Measurements from ENCODE around the gene ST6GALNAC6.

ST6GALNAC6 gene

GRCh38 chr9:127852829-127853228 lies 46.6 kb downstream of the ST6GALNAC6 start:
- H3K79me2 ChIP-seq (ENCODE audit: insufficient read depth, low read length), result no peaks in the 10 kb centered on the region
- H3K27me3 ChIP-seq (ENCODE audit: insufficient read depth, low read length, poor library complexity, severe bottlenecking), result no peaks in the 10 kb centered on the region
- H3K4me1 ChIP-seq (ENCODE audit: insufficient read depth, low read length, poor library complexity, severe bottlenecking), result peaks cover 24% of the 10 kb centered on the region
- no peak overlapping the region for H3K4me3 ChIP-seq (ENCODE audit: low read length, poor library complexity, severe bottlenecking)
- H4K20me1 ChIP-seq (ENCODE audit: insufficient read depth, low read length, poor library complexity, severe bottlenecking), result no peaks in the 10 kb centered on the region
- no peak for TF ChIP-seq EZH2phosphoT487 (IDR thresholded peaks at IDR 0.05; ENCODE audit: borderline replicate concordance)
- TF ChIP-seq, protein P1, sequence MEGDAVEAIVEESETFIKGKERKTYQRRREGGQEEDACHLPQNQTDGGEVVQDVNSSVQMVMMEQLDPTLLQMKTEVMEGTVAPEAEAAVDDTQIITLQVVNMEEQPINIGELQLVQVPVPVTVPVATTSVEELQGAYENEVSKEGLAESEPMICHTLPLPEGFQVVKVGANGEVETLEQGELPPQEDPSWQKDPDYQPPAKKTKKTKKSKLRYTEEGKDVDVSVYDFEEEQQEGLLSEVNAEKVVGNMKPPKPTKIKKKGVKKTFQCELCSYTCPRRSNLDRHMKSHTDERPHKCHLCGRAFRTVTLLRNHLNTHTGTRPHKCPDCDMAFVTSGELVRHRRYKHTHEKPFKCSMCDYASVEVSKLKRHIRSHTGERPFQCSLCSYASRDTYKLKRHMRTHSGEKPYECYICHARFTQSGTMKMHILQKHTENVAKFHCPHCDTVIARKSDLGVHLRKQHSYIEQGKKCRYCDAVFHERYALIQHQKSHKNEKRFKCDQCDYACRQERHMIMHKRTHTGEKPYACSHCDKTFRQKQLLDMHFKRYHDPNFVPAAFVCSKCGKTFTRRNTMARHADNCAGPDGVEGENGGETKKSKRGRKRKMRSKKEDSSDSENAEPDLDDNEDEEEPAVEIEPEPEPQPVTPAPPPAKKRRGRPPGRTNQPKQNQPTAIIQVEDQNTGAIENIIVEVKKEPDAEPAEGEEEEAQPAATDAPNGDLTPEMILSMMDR (conservative IDR thresholded peaks at IDR 0.05; ENCODE audit: low read length), result no peak
- no peaks in the 10 kb centered on the region for H3K36me3 ChIP-seq (ENCODE audit: insufficient read depth, low read length)
- H3K9me3 ChIP-seq (ENCODE audit: insufficient read depth, low read depth, low read length), result no peaks in the 10 kb centered on the region; the same call in 1 of the 2 replicates
- no peaks in the 10 kb centered on the region for H3K9me2 ChIP-seq (replicated peaks; ENCODE audit: low read depth, low read length)
- no peak overlapping the region for H3K4me2 ChIP-seq (ENCODE audit: low read depth, low read length, poor library complexity, severe bottlenecking)
- H2AFZ ChIP-seq (ENCODE audit: low read length), result no peak overlapping the region
- no peak overlapping the region for H3K9ac ChIP-seq (ENCODE audit: low read depth, low read length, poor library complexity, severe bottlenecking)
- no peaks in the 10 kb centered on the region for H3F3A ChIP-seq (ENCODE audit: low read depth)

DNA sequence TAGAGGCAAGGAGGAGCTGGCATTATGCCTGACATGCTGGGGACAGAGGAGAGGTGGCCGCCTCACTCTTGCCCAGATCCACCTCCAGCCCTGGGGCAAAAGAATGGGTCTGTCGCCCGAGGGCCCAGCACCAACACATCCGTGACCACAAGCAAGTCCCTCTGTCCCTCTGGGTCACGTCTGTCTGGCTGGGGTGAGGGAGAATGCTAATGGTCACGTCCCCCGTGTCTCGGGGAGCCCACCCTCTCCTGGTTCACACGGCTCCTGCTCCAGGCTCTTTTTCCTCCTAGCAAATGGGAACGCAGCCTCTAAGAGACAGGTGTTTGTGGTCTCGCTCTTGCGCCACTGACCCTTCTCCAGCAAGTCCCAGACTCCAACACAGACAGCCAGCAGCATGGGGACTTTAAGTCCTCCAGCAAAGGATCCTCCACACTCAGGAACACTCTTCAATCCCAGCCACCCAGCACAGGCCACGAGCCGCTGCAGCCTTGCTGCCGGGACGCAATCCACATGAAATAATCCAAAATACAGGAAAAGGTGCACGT lies 49.0 kb downstream of the ST6GALNAC6 start:
- H3K27me3 ChIP-seq (ENCODE audit: insufficient read depth, low read length, poor library complexity, severe bottlenecking), result no peaks in the 10 kb centered on the region
- no peaks in the 10 kb centered on the region for H3K36me3 ChIP-seq (ENCODE audit: insufficient read depth, low read length)
- no peak overlapping the region for H3K4me3 ChIP-seq (ENCODE audit: low read length, poor library complexity, severe bottlenecking)
- no peaks in the 10 kb centered on the region for H3F3A ChIP-seq (ENCODE audit: low read depth)
- no peak overlapping the region for H3K4me2 ChIP-seq (ENCODE audit: low read depth, low read length, poor library complexity, severe bottlenecking)
- H3K9ac ChIP-seq (ENCODE audit: low read depth, low read length, poor library complexity, severe bottlenecking), result no peak overlapping the region
- H2AFZ ChIP-seq (ENCODE audit: low read length), result no peak overlapping the region
- TF ChIP-seq EZH2phosphoT487 (IDR thresholded peaks at IDR 0.05; ENCODE audit: borderline replicate concordance), result no peak
- TF ChIP-seq, protein P1 (conservative IDR thresholded peaks at IDR 0.05; ENCODE audit: low read length), result no peak
- H4K20me1 ChIP-seq (ENCODE audit: insufficient read depth, low read length, poor library complexity, severe bottlenecking), result no peaks in the 10 kb centered on the region
- peaks cover 5% of the 10 kb centered on the region for H3K4me1 ChIP-seq (ENCODE audit: insufficient read depth, low read length, poor library complexity, severe bottlenecking)
- no peaks in the 10 kb centered on the region; the same call in 1 of the 2 replicates for H3K9me3 ChIP-seq (ENCODE audit: insufficient read depth, low read depth, low read length)
- no peaks in the 10 kb centered on the region for H3K9me2 ChIP-seq (replicated peaks; ENCODE audit: low read depth, low read length)
- no peaks in the 10 kb centered on the region for H3K79me2 ChIP-seq (ENCODE audit: insufficient read depth, low read length)

DNA sequence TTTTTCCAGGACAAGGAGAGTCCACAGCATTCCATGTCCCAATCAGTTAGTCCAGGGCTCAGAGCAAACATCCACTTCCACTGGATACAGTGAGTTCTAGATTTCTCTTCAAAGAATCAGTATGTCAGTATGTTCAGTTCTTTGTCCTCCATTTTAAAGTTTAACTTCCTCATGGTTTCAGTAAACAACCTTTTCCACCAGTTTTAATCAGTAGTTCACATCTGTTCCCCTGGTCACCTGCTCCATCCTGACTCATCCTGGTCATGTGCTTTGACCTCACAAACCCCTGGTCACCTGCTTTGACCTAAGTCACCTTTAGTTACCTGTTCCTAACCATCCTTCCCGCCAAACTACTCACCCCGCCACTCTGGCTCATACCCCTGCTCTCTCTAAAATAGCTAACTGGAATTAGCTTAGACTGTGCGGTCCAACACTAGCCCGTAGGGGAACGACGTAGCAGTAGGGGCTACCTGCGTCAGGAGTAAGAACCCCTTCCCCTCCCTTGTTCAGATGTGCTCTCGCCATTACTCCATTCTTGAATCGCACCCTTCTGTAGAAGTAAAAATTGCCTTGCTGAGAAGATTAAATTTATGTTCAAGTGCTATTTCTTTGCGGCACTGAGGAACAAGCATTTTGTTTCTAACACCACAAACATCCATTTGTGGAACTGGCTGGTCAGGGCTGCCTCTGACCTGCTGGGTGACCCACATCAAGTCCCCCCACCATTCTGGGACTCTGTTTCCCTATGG lies 50.5 kb downstream of the ST6GALNAC6 start:
- TF ChIP-seq, protein P1 (conservative IDR thresholded peaks at IDR 0.05; ENCODE audit: low read length), result no peak
- TF ChIP-seq EZH2phosphoT487 (IDR thresholded peaks at IDR 0.05; ENCODE audit: borderline replicate concordance), result no peak
- no peaks in the 10 kb centered on the region for H3F3A ChIP-seq (ENCODE audit: low read depth)
- H2AFZ ChIP-seq (ENCODE audit: low read length), result no peak overlapping the region
- H3K4me3 ChIP-seq (ENCODE audit: low read length, poor library complexity, severe bottlenecking), result no peak overlapping the region
- no peaks in the 10 kb centered on the region for H4K20me1 ChIP-seq (ENCODE audit: insufficient read depth, low read length, poor library complexity, severe bottlenecking)
- H3K9ac ChIP-seq (ENCODE audit: low read depth, low read length, poor library complexity, severe bottlenecking), result no peak overlapping the region
- peaks cover 5% of the 10 kb centered on the region for H3K4me1 ChIP-seq (ENCODE audit: insufficient read depth, low read length, poor library complexity, severe bottlenecking)
- no peak overlapping the region for H3K4me2 ChIP-seq (ENCODE audit: low read depth, low read length, poor library complexity, severe bottlenecking)
- no peaks in the 10 kb centered on the region for H3K79me2 ChIP-seq (ENCODE audit: insufficient read depth, low read length)
- no peaks in the 10 kb centered on the region; the same call in 1 of the 2 replicates for H3K9me3 ChIP-seq (ENCODE audit: insufficient read depth, low read depth, low read length)
- no peaks in the 10 kb centered on the region for H3K9me2 ChIP-seq (replicated peaks; ENCODE audit: low read depth, low read length)
- no peaks in the 10 kb centered on the region for H3K27me3 ChIP-seq (ENCODE audit: insufficient read depth, low read length, poor library complexity, severe bottlenecking)
- no peaks in the 10 kb centered on the region for H3K36me3 ChIP-seq (ENCODE audit: insufficient read depth, low read length)

Measured in Loucy (cell line).